Osteocyte (in vitro differentiated cells): ENCODE measurements around the gene PSMG4. TPM values are rescaled to one million over a fixed set of nuclear protein-coding genes. Genes with fewer than 3 reads are reported as not detected.

Source experiments
- DNase-seq: peaks from one replicate; pipeline ENCODE4 v3.0.0; 2021; ENCODE audit warnings: mixed read lengths; ENCODE audit not compliant: unreplicated experiment; ENCODE audit errors: extremely low spot score
- H3K27ac Mint-ChIP-seq: one replicate; pipeline ENCODE4 v1.8.0; 2021; ENCODE audit warnings: mild to moderate bottlenecking, mixed read lengths; ENCODE audit not compliant: unreplicated experiment
- H3K27me3 Mint-ChIP-seq: one replicate; pipeline ENCODE4 v1.8.0; 2021; ENCODE audit warnings: mixed read lengths; ENCODE audit not compliant: unreplicated experiment
- H3K36me3 Mint-ChIP-seq: one replicate; pipeline ENCODE4 v1.8.0; 2021; ENCODE audit warnings: mixed read lengths; ENCODE audit not compliant: unreplicated experiment
- H3K4me1 Mint-ChIP-seq: one replicate; pipeline ENCODE4 v1.8.0; 2021; ENCODE audit warnings: mixed read lengths; ENCODE audit not compliant: unreplicated experiment
- H3K4me3 Mint-ChIP-seq: one replicate; pipeline ENCODE4 v1.8.0; 2021; ENCODE audit warnings: mild to moderate bottlenecking, moderate library complexity, mixed read lengths; ENCODE audit not compliant: unreplicated experiment
- H3K9me3 Mint-ChIP-seq: one replicate; pipeline ENCODE4 v1.8.0; 2021; ENCODE audit warnings: mixed read lengths; ENCODE audit not compliant: unreplicated experiment
- total RNA-seq: library from RNA; stranded (reverse); gene quantifications from 2 replicates; pipeline ENCODE4 v1.2.1, GENCODE V29; 2021
- TF ChIP-seq, protein P1 (sequence below): fragments of 200-600 bp; sonication (generic); IDR thresholded peaks from 2 replicates; pipeline ENCODE4 v1.5.0; 2021; ENCODE audit warnings: antibody characterized with exemption, mild to moderate bottlenecking, moderate library complexity

The PSMG4 gene
- total RNA-seq, 1 donor from 2014 or later, result 22.0 TPM

GRCh38 chr6:3264356-3264755, 5.6 kb downstream of the PSMG4 start:
- TF ChIP-seq, protein P1, sequence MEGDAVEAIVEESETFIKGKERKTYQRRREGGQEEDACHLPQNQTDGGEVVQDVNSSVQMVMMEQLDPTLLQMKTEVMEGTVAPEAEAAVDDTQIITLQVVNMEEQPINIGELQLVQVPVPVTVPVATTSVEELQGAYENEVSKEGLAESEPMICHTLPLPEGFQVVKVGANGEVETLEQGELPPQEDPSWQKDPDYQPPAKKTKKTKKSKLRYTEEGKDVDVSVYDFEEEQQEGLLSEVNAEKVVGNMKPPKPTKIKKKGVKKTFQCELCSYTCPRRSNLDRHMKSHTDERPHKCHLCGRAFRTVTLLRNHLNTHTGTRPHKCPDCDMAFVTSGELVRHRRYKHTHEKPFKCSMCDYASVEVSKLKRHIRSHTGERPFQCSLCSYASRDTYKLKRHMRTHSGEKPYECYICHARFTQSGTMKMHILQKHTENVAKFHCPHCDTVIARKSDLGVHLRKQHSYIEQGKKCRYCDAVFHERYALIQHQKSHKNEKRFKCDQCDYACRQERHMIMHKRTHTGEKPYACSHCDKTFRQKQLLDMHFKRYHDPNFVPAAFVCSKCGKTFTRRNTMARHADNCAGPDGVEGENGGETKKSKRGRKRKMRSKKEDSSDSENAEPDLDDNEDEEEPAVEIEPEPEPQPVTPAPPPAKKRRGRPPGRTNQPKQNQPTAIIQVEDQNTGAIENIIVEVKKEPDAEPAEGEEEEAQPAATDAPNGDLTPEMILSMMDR, result no peak
- H3K27ac Mint-ChIP-seq, result no peak overlapping the region
- H3K4me1 Mint-ChIP-seq, result peaks cover 26% of the 10 kb centered on the region
- no peaks in the 10 kb centered on the region for H3K27me3 Mint-ChIP-seq
- H3K36me3 Mint-ChIP-seq, result peaks cover 23% of the 10 kb centered on the region
- H3K4me3 Mint-ChIP-seq, result no peak overlapping the region
- no peaks in the 10 kb centered on the region for H3K9me3 Mint-ChIP-seq
- no peak for DNase-seq

GRCh38 chr6:3265671-3266070, 6.9 kb downstream of the PSMG4 start:
- Mint-ChIP-seq H3K4me3 (no peak overlapping the region), H3K27ac (no peak overlapping the region), H3K9me3 (no peaks in the 10 kb centered on the region), H3K27me3 (no peaks in the 10 kb centered on the region), H3K36me3 (peaks cover 34% of the 10 kb centered on the region), H3K4me1 (peaks cover 17% of the 10 kb centered on the region)
- no peak for DNase-seq
- TF ChIP-seq, protein P1, result no peak

DNA sequence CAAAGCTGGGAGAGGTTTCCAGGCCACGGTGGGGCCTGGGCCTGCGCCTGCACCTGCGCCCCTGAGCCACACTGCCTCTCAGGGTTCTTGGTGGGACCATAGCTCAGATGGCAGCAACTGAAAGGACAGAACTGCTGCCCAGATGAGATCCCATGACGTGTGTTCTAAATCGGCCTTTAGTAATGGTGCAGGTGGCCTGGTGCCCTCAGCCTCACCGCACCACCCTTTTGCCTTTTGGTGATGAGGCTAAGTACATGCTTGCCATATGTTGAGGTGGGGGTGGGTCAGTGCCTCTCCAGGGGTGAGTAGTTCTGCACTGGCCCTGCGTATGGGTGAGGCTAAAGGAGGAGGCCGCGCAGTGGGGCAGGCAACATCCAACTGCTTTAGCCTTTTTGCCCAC, 7.4 kb downstream of the PSMG4 start:
- DNase-seq, result no peak
- TF ChIP-seq, protein P1, result no peak
- Mint-ChIP-seq H3K4me3 (no peak overlapping the region), H3K27me3 (no peaks in the 10 kb centered on the region), H3K9me3 (no peaks in the 10 kb centered on the region), H3K27ac (no peak overlapping the region), H3K4me1 (peaks cover 12% of the 10 kb centered on the region), H3K36me3 (peaks cover 37% of the 10 kb centered on the region)

GRCh38 chr6:3267162-3267561, 8.4 kb downstream of the PSMG4 start:
- no peaks in the 10 kb centered on the region for H3K27me3 Mint-ChIP-seq
- TF ChIP-seq, protein P1, result no peak
- no peak for DNase-seq
- H3K4me1 Mint-ChIP-seq, result peaks cover 2% of the 10 kb centered on the region
- no peaks in the 10 kb centered on the region for H3K9me3 Mint-ChIP-seq
- no peak overlapping the region for H3K4me3 Mint-ChIP-seq
- no peak overlapping the region for H3K27ac Mint-ChIP-seq
- peaks cover 41% of the 10 kb centered on the region for H3K36me3 Mint-ChIP-seq

GRCh38 chr6:3268680-3269079, 9.9 kb downstream of the PSMG4 start:
- H3K27ac Mint-ChIP-seq, result no peak overlapping the region
- TF ChIP-seq, protein P1, result no peak
- H3K36me3 Mint-ChIP-seq, result peaks cover 46% of the 10 kb centered on the region
- no peaks in the 10 kb centered on the region for H3K9me3 Mint-ChIP-seq
- no peak for DNase-seq
- H3K27me3 Mint-ChIP-seq, result no peaks in the 10 kb centered on the region
- no peaks in the 10 kb centered on the region for H3K4me1 Mint-ChIP-seq
- H3K4me3 Mint-ChIP-seq, result no peak overlapping the region
